TTC549 (cell line): ENCODE measurements around the gene STS.

Source experiments
- FAIRE-seq: peaks from 2 replicates; lab custom pipeline; 2012; peaks lifted over from hg19 to GRCh38; lab: Jason Lieb, UNC

Gene STS

GRCh38 chrX:7147413-7147977 lies at the start of gene STS:
Gene STS, plus strand, starts transcription at chrX:7147712. Its CDS starts 105,488 bp downstream, at chrX:7253200.
- no peak for FAIRE-seq

- FAIRE-seq: no peak
These were observed 47.5 kb upstream of the STS start for GRCh38 chrX:7100022-7100421.

- FAIRE-seq: no peak
These were observed 45.4 kb upstream of the STS start for GRCh38 chrX:7102119-7102518.

- no peak for FAIRE-seq
These were observed 40.9 kb upstream of the STS start for GRCh38 chrX:7106649-7107048.

- no peak for FAIRE-seq
These were observed 39.5 kb upstream of the STS start for GRCh38 chrX:7108030-7108429.

GRCh38 chrX:7109049-7109531 lies 38.4 kb upstream of the STS start:
- no peak for FAIRE-seq

- no peak for FAIRE-seq
These were observed 37.4 kb upstream of the STS start for GRCh38 chrX:7109838-7110793.

GRCh38 chrX:7110821-7111276 lies 36.7 kb upstream of the STS start:
- no peak for FAIRE-seq

GRCh38 chrX:7111518-7111917 lies 36.0 kb upstream of the STS start:
- FAIRE-seq: no peak

GRCh38 chrX:7112071-7112470 lies 35.4 kb upstream of the STS start:
- no peak for FAIRE-seq

GRCh38 chrX:7115557-7115956 lies 32.0 kb upstream of the STS start:
- FAIRE-seq: no peak

- FAIRE-seq: no peak
These were observed 31.4 kb upstream of the STS start for GRCh38 chrX:7116081-7116480.

- no peak for FAIRE-seq
These were observed 29.9 kb upstream of the STS start for GRCh38 chrX:7117587-7117986.

- no peak for FAIRE-seq
These were observed 27.3 kb upstream of the STS start for GRCh38 chrX:7119950-7120877.

- FAIRE-seq: no peak
These were observed 26.7 kb upstream of the STS start for GRCh38 chrX:7120878-7121219.

GRCh38 chrX:7127056-7127455 lies 20.5 kb upstream of the STS start:
- FAIRE-seq: no peak

- no peak for FAIRE-seq
These were observed 15.9 kb upstream of the STS start for GRCh38 chrX:7131621-7132020.

GRCh38 chrX:7132335-7133049 lies 15.0 kb upstream of the STS start:
- FAIRE-seq: no peak

- FAIRE-seq: no peak
These were observed 14.5 kb upstream of the STS start for GRCh38 chrX:7133050-7133440.

- FAIRE-seq: no peak
These were observed 12.5 kb upstream of the STS start for GRCh38 chrX:7134981-7135380.

GRCh38 chrX:7139202-7140081 lies 8.1 kb upstream of the STS start:
- FAIRE-seq: no peak
